GM21367 (cell line): ENCODE results near the gene CACNA1C.
"Not testable (repeated sequence)": the region's sequence is repeated elsewhere in the genome, so short reads cannot be mapped to it uniquely, and the experiment has no call there.

Experiments used
- ATAC-seq: cut with Tn5 transposase; IDR thresholded peaks from one replicate; pipeline ENCODE4 v1.9.1; 2021; ENCODE audit not compliant: unreplicated experiment

CACNA1C gene

GRCh38 chr12:2074792-2075191 lies 22.0 kb downstream of the CACNA1C start:
- ATAC-seq, result no peak

- no peak for ATAC-seq
Observed at GRCh38 chr12:2075508-2076195, 22.9 kb downstream of the CACNA1C start.

GRCh38 chr12:2076196-2076570 lies 23.4 kb downstream of the CACNA1C start:
- no peak for ATAC-seq

DNA sequence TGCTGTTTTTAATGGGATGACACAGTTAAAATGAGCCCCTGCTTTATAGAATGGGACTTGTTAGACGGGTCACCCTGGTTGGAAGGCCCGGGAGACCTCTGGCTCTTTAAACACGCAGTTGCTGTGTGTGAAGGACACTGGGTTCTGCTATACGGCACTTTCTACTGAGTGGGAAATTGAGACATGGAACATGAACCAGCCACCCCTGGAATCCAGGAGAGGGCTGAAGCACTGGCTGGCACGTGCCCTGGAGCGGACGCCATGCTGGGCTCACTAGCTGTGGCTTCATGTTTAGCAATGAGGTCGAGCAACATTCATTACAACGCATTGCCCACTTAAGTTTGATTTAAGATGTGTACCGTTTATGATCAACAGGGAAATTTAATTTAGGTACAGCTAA lies 23.9 kb downstream of the CACNA1C start:
- ATAC-seq, result no peak

DNA sequence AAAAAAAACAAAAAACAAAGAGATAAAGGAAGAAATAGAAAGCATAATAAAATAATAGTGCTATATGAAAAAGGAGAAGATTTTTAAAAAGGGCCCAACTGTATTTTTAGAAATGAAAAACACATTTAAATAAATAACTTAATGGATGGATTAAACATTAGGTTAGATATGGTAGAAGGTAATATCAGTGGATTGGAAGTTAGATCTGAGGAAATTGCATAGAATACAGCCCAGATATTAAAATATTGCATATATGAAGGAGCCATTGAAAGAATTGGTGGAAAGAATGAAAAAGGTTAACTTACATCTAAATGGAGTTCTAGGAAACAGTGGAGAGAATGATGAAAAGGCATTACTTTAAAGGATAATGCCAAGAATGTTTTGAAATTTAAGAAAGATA lies 27.8 kb downstream of the CACNA1C start:
- no peak for ATAC-seq

GRCh38 chr12:2082321-2082720 lies 29.5 kb downstream of the CACNA1C start:
- no peak for ATAC-seq

GRCh38 chr12:2083008-2083407 lies 30.2 kb downstream of the CACNA1C start:
- no peak for ATAC-seq

GRCh38 chr12:2083561-2083960 lies 30.8 kb downstream of the CACNA1C start:
- ATAC-seq, result no peak

GRCh38 chr12:2084553-2085296 lies 31.9 kb downstream of the CACNA1C start:
- no peak for ATAC-seq

GRCh38 chr12:2092354-2092753 lies 39.6 kb downstream of the CACNA1C start:
- no peak for ATAC-seq

DNA sequence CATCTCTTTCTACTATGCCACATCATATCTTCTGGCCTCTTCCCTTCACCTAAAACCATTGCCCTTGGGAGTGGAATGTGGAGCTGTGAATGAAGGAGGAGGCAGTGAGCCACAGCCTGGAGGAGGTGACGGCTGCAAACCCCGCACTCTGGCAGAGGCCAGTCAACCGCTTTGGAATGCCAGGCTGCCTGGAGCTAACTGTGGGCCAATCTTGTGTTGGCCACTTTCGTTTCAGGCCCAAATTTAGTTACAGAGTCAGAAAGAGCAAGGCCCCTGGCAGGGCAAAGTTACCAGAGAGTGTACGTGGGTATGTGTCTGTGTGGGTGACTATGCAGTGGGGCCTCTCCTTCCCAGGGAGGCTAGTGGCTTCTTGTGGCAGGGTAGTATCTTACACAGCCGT lies 40.1 kb downstream of the CACNA1C start:
- no peak for ATAC-seq

DNA sequence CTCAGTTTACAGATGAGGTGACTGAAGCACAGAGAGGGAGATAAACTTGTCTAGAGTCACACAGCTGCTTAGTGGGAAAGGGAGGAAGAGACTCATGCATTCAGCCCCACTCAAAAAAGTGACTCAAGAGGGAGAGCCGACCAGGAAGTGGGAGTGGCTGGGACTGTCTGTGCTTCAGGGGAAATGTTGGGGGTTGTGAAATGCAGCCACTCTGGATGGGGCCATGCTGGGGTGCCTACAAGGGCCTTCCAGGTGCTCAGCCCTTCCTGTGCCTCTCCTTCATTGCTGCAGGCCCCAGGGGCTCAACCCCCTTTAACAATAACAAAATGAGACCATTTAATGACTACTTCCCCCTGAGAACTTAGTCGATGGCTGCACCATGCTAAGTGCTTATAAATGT lies 41.8 kb downstream of the CACNA1C start:
- ATAC-seq, result no peak

- no peak for ATAC-seq
Observed at GRCh38 chr12:2095878-2096277, 43.1 kb downstream of the CACNA1C start.

DNA sequence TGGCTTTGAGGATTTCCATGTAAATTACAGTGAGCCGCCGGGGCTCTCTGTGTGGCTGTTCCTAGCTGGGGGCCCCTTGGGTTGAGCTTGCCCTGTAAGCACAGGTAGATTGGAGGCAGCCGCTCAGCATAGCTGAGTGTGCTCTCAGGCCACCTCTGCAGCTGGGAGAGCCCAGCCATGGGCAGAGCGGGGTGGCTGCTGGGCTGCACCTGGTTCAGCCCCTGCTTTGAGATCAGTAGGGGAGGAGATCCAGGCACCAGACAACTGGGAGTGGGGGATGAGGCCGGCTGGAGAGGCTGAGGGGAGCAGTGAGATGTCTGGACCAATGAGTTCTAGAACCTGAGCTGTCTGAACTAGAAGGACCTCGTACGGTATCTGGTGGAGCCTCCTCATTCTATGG lies 44.8 kb downstream of the CACNA1C start:
- ATAC-seq, result no peak

GRCh38 chr12:2098852-2099251 lies 46.1 kb downstream of the CACNA1C start:
- no peak for ATAC-seq

GRCh38 chr12:2099595-2099994 lies 46.8 kb downstream of the CACNA1C start:
- no peak for ATAC-seq

- no peak for ATAC-seq
Observed at GRCh38 chr12:2101359-2101758, 48.6 kb downstream of the CACNA1C start.

DNA sequence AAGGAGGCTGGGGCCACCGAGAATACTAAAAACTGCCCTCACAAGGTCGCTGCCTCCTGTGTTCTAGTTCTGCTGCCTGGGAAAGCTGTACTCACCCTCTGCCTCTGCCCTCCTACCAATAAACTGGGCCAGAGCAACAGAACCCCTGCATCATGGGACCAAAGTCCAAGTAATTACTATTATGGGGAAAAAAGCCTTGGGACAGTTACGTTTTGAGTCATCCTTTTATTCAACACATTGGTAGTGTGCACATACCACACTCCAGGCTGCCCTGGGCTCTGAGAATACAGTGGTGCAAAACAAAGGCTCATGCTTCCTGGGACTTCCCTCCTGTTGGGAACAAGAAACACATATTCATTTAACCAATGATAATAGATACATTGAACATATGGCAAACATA lies 49.0 kb downstream of the CACNA1C start:
- ATAC-seq, result no peak

- not testable (repeated sequence) for ATAC-seq
Observed at GRCh38 chr12:2102736-2103135, 49.9 kb downstream of the CACNA1C start.

- ATAC-seq, result not testable (repeated sequence)
Observed at GRCh38 chr12:2105387-2105786, 52.6 kb downstream of the CACNA1C start.

DNA sequence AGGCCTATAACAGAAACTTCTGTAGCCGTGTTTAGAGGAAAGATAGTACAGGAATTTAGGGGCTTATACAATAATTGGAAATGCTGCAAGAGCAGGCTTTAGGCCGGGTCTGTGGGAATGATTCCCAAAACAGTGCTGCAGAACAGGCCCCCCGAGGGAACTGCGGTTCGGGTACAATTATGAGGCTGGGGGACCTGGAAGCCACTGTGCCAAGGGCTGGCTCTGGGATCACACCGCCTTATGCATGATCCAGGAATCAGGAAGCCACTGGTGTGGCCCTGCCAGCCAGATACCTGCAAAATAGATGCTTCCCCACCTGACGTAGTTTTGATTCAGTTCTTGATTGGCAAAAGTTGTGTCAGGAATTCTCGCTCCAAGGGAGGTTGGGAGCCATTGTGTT lies 55.4 kb downstream of the CACNA1C start:
- ATAC-seq, result no peak

- ATAC-seq, result no peak
Observed at GRCh38 chr12:2108975-2109671, 56.3 kb downstream of the CACNA1C start.
